Head of caudate nucleus (tissue), 42 donors: ENCODE results near the gene SAP130.
A peak's percentile ranks its signal among the peaks of the same experiment; 100 is the strongest.

Experiments
- DNase-seq, 42 donors: peaks; one replicate each; pipeline versions ENCODE4 v3.0.0 to v3.0.0-alpha.2; 2020 to 2021; ENCODE audit warnings: mixed read lengths in 7 of 42
- intact Hi-C: fragments of 100-400 bp; cut with DNase I; formaldehyde crosslinking; loops from one replicate; pipeline ENCODE4 v1.15.0; 2022

The SAP130 gene

DNA sequence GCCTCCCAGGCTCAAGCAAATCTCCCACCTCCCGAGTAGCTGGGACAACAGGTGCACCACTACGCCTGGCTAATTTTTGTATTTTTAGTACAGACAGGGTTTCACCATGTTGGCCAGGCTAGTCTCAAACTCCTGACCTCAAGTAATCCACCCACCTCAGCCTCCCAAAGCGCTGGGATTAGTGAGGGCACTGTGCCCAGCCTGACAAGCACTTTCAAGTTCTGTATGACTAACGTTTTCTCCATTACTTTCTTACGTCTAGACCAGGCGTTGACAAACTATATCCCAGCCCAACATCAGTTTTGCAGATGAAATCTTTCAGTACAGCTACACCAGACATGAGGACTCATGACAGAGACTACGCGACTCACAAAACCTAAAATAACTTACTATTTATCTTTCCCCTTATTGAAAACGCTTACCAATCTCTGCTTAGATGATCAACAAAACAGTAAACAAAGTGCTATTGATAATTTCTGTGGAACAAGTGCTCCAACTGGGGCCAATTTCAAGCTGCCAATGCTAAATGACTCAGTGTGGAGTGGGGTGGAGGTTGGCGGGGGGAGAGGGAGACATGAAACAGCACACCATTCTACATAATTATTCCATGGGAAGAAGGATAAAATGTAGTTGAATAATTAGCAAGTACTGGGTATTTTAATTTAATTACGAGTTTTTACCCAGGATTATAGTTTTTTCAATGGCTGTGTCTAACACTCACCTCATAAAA, 59.1 kb downstream of the SAP130 start:
- intact Hi-C loops: no loop called here
- peak in 29 of 42 donors; percentile 12 to 78 (median 41) for DNase-seq

DNA sequence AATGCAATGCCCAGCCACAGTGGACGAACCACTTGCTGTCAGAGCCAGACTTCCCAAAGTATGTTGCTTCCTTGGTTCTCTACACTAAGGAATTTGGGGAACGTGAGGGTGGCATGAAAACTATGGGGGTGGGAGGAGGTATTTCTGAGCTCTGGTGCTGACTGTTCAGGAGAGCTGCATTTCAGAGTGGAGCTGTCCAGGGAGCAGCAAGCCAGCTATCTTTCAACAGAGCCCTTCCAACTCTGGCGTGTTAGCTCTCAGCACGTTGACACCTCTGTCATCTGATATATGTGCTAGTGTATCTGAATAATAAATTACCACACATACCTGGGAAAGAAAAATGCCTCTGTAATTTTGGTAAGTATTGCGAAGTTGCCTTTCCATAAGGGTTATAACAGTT, 66.1 kb downstream of the SAP130 start:
- intact Hi-C loops: no loop called here

DNA sequence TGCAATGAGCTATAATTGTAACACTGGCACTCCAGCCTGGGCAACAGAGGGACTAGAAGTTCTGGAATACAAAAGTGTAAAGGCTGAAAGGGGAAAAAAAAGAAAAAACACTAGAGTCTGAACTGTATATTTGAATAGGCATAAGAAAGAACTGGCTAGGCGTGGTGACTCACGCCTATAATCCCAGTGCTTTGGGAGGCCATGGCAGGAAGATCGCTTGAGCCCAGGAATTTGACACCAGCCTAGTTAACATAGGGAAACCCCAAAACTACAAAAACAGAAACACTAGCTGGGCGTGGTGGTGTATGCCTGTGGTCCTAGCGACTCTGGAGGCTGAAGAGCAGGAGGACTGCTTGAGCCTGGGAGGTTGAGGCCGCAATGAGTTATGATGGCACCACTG, 70.6 kb downstream of the SAP130 start:
- intact Hi-C loops: no loop called here
- DNase-seq: no peak

More for the DNA sequence above, 66.1 kb downstream of the SAP130 start:
- DNase-seq: no peak

DNA sequence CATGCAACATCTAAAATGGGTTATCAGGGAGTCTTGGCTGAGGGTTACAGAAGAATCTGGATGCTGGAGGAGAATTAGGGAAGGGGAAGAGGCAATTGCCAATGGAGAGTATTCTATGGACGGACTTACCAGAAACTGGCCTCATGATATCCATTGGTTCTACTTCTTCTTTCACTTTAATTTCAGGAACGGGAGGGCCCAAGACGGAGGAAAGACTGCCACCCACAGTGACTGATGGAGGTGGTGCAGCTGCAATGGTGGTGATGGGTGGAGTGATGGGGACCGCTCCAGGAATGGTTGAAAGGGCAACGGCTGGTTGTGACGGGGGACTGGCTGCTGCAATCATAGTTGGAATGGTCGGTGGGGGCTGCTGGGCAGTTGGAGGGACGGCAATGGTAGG, 73.0 kb downstream of the SAP130 start:
- intact Hi-C loops: no loop called here
- DNase-seq: no peak

DNA sequence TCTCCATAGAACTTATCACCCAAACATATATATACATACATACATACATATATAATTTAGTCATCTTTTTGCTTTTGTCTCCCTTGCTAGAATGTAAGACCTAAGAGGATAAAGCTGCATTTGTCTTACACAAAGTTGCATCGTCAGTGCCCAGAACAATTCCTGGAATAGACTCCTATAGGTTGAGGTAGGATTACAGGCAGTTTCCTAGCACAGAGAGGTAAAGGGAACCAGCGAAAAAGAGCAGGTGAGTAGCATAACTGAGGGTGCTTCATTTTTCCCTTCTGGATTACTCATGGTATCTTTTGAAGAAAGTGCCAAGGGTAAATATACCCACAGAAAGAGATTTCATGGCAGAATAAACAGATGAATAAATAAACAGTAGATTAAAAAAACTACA, 74.0 kb downstream of the SAP130 start:
- DNase-seq: no peak
- intact Hi-C loops: no loop called here

DNA sequence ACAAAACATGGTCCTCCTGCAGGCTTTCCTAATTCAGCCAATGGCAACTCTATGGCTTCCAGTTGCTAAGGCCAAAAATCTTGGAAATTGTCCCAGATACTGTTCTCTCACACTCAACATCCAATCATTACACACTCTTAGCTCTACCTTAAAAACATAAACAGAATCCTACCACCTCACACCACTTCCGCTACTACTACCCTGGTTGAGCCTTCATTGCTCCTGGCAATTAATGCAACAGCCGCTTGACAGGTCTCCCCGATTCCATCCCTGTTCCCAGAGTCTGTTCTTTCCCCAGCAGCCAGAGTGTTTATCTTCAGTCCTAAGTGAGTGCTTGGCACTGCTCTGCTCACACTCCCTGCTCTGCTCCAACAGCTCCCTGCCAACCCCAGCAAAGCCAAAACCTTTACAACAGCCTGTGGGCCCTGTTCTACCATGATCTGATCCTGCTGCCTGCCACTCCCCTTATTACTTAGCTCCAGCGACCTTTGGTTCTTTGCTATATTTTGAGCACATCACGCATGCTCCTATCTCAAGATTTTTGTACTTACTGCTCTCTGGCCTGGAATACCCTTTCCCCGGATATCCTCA, 74.6 kb downstream of the SAP130 start:
- peak in 25 of 42 donors; percentile 5 to 65 (median 28) for DNase-seq
- intact Hi-C loops: no loop called here

DNA sequence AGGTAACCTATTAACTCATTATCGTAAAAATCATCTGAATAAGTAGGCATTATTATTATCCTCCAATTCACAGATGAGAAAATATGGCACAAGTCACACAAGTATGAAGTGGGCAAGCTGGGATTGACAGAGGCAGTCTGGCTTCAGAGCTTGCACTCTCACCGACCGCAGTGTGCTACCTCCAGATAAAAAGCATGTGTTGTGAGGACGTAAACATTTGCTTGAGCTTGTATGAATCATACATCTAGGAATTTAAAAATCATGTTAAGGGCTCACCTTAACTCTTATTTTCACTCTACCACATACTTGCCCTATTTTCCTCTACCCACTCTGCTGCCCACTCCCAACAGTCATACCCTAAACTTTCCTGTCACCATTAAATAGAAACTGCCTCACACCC, 76.8 kb downstream of the SAP130 start:
- intact Hi-C loops: no loop called here
- peak in 1 of 42 donors; percentile 6 for DNase-seq

DNA sequence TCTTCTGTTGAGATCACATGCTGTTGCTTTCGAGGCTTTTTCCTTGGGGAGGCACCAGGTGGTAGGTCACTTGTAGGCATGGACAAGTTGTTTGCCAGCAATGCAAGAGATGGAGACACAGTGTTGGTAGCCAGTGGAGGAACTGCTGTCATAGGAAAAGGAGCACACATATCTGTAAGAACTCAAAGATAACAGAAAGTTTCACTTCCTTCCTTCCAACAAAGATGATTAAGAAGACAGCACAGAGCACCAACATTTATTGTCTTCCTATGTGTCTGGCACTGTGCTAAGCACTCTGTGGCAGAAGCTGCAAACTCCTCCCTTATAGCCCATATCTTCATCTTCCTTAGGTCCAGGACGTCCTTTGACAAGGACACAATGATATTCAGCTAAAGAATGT, 77.6 kb downstream of the SAP130 start:
- intact Hi-C loops: no loop called here
- no peak for DNase-seq

DNA sequence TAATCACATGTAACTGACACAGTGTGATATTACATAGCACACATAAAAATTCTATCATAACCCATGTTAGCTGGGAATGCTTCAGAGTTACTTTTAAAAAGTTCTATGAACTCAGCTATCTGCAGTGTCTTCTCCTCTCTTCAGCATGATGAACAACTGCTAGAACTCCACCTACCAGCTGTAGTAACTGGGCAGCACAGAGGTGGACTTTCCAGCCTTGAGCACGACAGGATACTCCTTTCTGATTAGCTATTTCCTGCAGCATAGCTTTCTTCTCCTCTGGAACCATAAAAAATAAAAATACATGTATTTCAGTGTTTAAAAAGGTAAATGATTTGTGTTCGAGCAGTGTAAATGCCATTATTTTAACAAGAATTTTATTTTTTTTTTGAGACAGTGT, 82.6 kb downstream of the SAP130 start:
- intact Hi-C loops: no loop called here
- peak in 1 of 42 donors; percentile 2 for DNase-seq

DNA sequence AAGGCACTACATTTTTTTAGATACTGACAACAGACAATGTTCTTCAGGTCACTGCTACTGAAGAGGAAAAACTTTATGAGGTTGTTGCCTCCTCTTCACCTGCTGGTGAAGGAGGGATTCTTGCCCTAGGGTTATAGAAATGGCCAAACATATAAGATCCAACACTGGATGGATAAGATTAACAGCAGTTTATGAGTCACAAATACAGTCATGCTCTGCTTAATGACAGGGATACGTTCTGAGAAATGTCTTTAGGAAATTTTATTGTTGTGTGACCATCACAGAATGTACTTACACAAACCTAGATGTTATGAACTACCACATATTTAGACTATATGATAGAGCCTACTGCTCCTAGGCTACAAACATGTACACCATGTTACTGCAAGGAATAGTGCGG, 84.7 kb downstream of the SAP130 start:
- intact Hi-C loops: no loop called here
- no peak for DNase-seq

DNA sequence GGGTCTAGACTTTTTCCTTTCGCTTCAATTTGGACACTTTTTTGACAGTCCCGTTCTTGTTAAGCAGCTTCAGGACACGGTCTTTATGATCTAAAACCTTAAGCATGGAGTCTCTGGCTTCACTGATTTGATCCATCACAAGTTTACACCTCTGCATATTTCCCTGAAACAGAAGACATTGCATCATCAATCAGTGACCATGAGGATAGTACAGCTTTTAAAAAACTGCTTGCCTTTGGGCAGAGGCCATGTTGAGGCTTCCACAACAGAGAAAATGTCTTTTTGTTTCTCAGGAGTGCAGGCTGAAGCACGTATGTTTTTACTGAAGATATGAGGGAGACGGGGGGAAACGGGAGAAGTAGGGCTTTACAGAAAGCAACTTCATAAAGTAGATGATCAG, 85.9 kb downstream of the SAP130 start:
- intact Hi-C loops: no loop called here
- peak in 1 of 42 donors; percentile 13 for DNase-seq

DNA sequence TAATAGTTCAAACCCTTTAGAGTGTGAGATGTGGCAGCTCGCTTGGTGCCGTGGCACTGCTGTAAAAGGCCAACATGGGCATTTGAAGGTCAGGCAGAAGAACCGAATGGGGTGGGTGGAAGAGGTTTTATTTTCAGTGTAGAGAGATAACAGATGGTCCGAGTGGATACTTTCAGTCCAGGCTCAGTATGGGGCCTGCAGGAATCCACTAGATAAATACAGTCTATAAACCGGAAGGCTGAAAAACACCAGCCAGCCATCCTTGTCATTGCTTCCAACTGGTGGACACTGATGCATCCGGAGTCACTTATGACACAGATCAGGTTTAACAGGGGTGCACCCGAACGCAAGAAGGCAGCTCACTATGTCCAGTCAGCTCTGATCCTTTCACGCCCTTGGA, 86.4 kb downstream of the SAP130 start:
- peak in 1 of 42 donors; percentile 22 for DNase-seq
- intact Hi-C loops: no loop called here

DNA sequence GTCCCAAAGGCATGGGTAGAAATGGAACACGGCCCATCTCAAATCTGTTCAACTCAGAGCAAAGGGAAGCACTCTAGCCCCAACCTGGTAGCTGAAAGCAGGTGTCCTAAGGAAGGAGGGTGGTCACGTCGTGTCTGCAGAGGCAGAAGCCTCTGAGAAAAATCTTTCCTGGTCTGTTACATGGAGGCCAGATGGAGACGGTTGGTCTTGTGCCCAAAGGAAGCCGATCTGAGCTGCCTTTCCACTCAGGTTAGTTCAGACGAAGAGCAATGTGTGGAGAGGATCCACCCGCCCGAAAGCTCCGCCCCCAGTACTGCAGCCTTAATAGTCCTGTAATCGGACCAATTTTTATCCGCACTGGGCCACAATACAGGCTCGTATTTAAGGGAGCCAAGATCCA, 87.2 kb downstream of the SAP130 start:
- DNase-seq: peak in 1 of 42 donors; percentile 31
- intact Hi-C loops: no loop called here

DNA sequence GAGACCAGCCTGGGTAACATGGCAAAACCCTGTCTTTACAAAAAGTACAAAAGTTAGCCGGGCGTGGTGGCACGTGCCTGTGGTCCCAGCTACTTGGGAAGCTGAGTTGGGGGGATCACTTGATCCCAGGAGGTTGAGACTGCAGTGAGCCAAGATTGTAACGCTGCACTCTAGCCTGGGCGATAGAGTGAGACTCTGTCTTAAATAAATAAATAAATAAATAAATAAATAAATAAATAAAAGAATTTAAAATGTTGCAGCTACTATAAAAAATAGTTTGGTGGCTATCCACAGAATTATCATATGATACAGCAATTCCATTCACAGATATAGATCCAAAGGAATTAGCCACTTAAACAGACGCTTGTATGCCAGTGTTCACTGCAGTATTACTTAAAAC, 92.5 kb downstream of the SAP130 start:
- intact Hi-C loops: no loop called here

DNA sequence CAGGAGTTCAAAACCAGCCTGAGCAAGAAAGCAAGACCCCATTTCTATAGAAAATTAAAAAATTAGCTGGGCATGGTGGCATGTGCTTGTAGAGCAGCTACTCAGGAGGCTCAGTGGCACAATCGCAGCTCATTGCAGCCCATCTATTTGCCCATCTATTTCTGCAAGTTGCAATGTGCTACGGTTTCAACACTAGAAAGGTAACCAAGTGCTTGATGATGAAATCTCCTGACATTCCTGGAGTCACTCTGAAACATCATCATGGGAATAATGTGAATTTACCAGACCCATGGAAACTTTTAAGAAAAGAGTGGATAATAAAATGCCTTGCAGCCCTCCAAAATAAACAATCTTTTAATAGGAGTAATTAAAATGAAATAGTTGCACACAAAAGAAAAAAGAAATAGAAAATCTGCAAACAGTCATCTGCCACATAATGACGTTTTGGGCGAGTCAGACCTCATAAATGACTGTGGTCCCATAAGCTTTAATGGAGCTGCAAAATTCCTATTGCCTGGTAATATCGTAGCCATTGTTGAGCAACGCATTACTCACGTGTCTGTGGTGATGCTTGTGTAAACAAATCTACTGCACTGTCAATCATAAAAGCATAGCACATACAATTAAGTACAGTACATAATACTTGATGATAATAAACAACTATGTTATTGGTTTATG, 95.5 kb downstream of the SAP130 start:
- no peak for DNase-seq
- intact Hi-C loops: no loop called here

More for the DNA sequence above, 92.5 kb downstream of the SAP130 start:
- DNase-seq: no peak

DNA sequence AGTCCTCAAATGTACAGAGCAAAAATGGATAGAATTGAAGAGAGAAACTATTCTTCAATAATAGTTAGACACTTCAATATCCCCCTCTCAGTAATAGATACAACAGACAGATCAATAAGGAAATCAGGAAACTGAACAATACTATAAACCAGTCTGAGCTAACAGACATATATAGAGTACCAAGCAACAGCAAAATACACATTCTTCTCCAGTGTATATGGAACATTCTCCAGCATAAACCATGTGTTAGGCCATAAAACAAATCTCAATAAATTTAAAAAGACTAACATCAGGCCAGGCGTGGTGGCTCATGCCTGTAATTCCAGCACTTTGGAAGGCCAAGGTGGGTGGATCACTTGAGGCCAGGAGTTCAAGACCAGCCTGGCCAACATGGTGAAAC, 98.4 kb downstream of the SAP130 start:
- intact Hi-C loops: no loop called here
- no peak for DNase-seq

DNA sequence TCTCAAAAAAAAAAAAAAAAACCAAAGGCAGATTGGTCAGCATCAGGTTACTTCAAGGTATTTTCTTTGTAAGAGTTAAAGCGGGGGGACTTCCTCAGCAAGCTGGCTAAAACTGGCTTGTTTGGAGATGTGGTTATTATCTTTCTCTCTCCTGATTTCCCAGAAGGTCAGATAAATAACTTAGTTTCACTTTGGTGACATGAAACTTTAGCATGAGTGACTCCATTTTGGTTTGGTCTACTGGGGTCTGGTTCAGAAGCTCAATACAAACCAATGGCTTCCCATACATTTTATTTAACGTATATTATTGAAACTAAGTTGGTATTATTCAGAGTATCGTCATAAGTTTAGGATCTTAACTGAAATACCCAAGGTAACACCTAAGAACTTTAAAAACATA, 100.5 kb downstream of the SAP130 start:
- intact Hi-C loops: no loop called here
- no peak for DNase-seq

DNA sequence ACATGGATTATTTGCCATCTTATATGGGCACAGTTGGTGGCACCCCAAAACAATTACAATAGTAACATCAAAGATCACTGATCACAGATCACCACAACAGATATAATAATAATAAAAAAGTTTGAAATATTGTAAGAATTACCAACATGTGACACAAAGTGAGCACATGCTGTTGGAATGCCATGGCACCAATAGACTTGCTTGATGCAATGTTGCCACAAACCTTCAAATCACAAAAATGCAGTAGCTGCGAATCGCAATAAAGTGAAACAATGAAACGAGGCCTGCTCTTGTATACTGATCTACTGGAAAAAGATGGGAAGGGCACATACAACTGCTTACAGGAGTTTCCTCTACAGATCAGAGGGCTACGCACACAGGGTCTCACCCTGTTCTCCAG, 109.9 kb downstream of the SAP130 start:
- intact Hi-C loops: no loop called here
- no peak for DNase-seq

DNA sequence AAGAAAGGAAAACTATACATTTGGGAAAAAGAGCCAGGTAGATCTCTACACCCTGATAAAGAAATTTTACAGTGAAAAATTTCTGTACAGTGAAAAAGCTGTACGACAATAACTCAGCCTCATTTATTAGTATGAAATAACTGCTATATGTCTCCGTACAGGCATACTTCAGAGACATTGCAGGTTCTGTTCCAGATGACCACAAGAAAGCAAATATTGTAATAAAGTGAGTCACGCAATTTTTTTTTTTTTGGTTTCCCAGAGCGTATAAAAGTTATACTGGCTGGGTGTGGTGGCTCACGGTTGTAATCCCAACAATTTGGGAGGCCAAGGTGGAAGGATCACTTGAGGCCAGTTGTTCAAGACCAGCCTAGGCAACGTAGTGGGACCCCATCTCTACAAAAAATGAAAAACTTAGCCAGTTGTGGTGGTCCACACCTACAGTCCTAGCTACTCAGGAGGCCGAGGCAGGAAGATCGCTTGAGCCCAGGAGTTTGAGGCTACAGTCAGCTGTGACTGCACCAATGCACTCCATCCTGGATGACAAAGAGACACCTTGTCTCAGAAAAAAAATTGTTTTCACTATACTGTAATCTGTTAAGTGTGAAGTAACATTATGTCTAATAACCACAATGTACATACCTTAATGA, 113.9 kb downstream of the SAP130 start:
- intact Hi-C loops: no loop called here
- no peak for DNase-seq

DNA sequence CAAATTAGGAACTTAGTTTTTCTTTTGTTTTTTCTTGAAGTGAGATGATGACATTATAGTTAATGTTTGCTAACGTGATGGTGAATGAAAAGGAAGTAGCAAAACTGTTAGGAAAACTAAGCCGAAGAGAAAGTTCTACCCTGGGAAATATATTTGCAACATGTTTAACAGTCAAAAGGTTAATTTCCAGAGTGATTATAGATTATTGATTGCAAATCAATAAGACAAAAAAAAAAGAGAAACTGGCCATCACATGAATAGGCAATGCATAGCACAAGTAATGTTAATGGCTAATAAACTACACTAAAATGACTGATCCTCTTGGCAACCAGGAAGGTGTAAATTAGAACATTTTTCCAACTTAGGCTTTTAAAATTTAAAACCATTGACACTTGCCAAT, 116.1 kb downstream of the SAP130 start:
- intact Hi-C loops: no loop called here
- DNase-seq: no peak
